A549 (cell line): ENCODE results near the gene NASP.

ENCODE experiments used
- CTCF ChIP-seq: fragments of >200 bp; sonication (Bioruptor Twin); formaldehyde crosslinking; IDR thresholded peaks from 3 replicates; pipeline ENCODE4 v1.5.1; 2016
- EHMT2 ChIP-seq: fragments of 200-600 bp; sonication (generic); IDR thresholded peaks from 2 replicates; pipeline ENCODE4 v1.6.1; 2016; ENCODE audit warnings: antibody characterized with exemption, low read depth, mild to moderate bottlenecking, moderate library complexity
- MAX ChIP-seq: IDR thresholded peaks from 2 replicates; pipeline ENCODE4 v1.6.1; 2012
- NR3C1 ChIP-seq: fragments of >200 bp; sonication (Bioruptor Twin); formaldehyde crosslinking; IDR thresholded peaks from 3 replicates; pipeline ENCODE4 v1.6.1; 2017

DNA sequence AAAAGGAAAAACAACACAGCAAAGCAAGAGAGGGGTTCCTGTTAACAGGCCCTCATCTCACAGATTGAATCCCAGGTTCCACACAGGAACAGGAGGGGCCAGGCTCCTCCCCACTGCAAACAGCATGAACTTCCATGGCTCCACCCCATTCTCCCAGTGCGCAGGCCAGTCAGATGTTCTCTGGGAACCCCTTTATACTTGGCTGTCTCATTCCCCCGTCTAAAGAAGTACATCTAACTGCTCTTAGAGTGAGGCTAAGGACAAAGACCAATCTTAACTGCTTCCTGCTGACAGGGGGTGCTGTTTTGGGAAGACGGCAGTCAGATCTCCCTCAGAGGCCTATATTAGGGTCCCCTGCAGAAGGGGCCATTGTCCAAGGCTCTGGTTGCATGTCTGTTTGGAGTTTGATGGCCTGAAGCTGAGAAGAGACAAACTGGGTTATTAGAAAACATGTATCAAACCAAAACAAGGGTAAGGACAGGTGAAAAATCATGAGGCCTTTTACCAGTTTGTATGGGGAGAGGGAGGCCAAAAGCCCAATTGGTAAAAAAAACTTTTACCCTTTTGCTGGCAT lies 10.5 kb upstream of the NASP start:
- TF ChIP-seq CTCF (no peak), EHMT2 (no peak), NR3C1 (no peak), MAX (no peak)
